Loucy (cell line): Measurements from ENCODE around the gene FGF8.

ENCODE experiments used
- H2AFZ ChIP-seq: fragments of 200-600 bp; sonication (generic); 2 replicates; pipeline ENCODE4 v1.6.0; 2016; ENCODE audit warnings: antibody characterized with exemption, mild to moderate bottlenecking, low read length, moderate library complexity
- H3F3A ChIP-seq: fragments of 200-600 bp; 2 replicates; pipeline ENCODE4 v1.6.0; 2016; ENCODE audit warnings: antibody characterized with exemption, low read depth, mild to moderate bottlenecking
- H3K27me3 ChIP-seq: fragments of 200-600 bp; sonication (generic); 2 replicates; pipeline ENCODE4 v1.6.1; 2014; ENCODE audit warnings: low read length, mild to moderate bottlenecking; ENCODE audit not compliant: insufficient read depth, poor library complexity, severe bottlenecking
- H3K36me3 ChIP-seq: fragments of 200-600 bp; sonication (generic); 2 replicates; pipeline ENCODE4 v1.6.1; 2016; ENCODE audit warnings: low read length; ENCODE audit not compliant: insufficient read depth
- H3K4me1 ChIP-seq: fragments of 200-600 bp; sonication (generic); 2 replicates; pipeline ENCODE4 v1.5.1; 2014; ENCODE audit warnings: low read length, mild to moderate bottlenecking; ENCODE audit not compliant: insufficient read depth, poor library complexity, severe bottlenecking
- H3K4me2 ChIP-seq: fragments of 200-600 bp; sonication (generic); 2 replicates; pipeline ENCODE4 v1.6.0; 2014; ENCODE audit warnings: antibody characterized with exemption, low read length, low read depth, mild to moderate bottlenecking; ENCODE audit not compliant: poor library complexity, severe bottlenecking
- H3K4me3 ChIP-seq: fragments of 200-600 bp; sonication (generic); 2 replicates; pipeline ENCODE4 v1.5.1; 2014; ENCODE audit warnings: low read length, mild to moderate bottlenecking, mixed read lengths; ENCODE audit not compliant: poor library complexity, severe bottlenecking
- H3K79me2 ChIP-seq: fragments of 200-600 bp; sonication (generic); 2 replicates; pipeline ENCODE4 v1.6.1; 2014; ENCODE audit warnings: low read length; ENCODE audit not compliant: insufficient read depth
- H3K9ac ChIP-seq: fragments of 200-600 bp; sonication (generic); 2 replicates; pipeline ENCODE4 v1.6.0; 2014; ENCODE audit warnings: mild to moderate bottlenecking, low read depth, low read length, moderate library complexity; ENCODE audit not compliant: poor library complexity, severe bottlenecking
- H3K9me2 ChIP-seq: fragments of 200-600 bp; sonication (generic); replicated peaks from 2 replicates; pipeline ENCODE4 v1.6.1; 2016; ENCODE audit warnings: low read depth, low read length, mixed read lengths
- H3K9me3 ChIP-seq: fragments of 200-600 bp; sonication (generic); 2 replicates; pipeline ENCODE4 v1.6.1; 2014; ENCODE audit warnings: mild to moderate bottlenecking, antibody characterized with exemption, low read length, low read depth; ENCODE audit not compliant: insufficient read depth
- H4K20me1 ChIP-seq: fragments of 200-600 bp; sonication (generic); 2 replicates; pipeline ENCODE4 v1.6.0; 2014; ENCODE audit warnings: antibody characterized with exemption, low read length, mild to moderate bottlenecking; ENCODE audit not compliant: insufficient read depth, poor library complexity, severe bottlenecking
- EZH2phosphoT487 ChIP-seq: fragments of 200-600 bp; IDR thresholded peaks from 2 replicates; pipeline ENCODE4 v1.6.1; 2018; ENCODE audit warnings: antibody characterized with exemption, mild to moderate bottlenecking, moderate library complexity, borderline replicate concordance
- TF ChIP-seq, protein P1 (sequence below): fragments of 200-600 bp; sonication (generic); conservative IDR thresholded peaks from 2 replicates; pipeline ENCODE4 v1.5.1; 2014; ENCODE audit warnings: mild to moderate bottlenecking, antibody characterized with exemption, low read length

The FGF8 gene

DNA sequence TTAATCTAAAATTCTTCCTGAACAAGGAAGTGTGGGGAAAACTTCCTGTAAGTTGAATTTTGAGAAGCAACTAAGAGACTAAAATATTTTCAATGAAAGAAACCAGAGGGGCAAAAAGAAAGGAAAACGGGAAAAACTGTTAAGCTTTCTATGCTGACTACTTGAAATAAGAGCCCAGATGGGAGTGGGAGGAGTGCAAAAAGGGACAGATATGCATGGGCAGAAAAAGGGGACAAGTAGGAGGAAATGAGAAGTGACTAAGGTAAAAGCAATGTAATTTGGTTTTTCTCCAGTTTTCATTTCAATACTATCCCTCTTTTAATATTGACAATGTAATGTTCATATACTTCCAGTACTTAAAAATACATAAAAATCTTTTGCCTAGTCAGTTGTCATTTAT is 31.2 kb upstream of the FGF8 start:
- H3K79me2 ChIP-seq, result peaks cover 50% of the 10 kb centered on the region

GRCh38 chr10:101803511-101803910 is 27.6 kb upstream of the FGF8 start:
- Histone ChIP-seq H2AFZ (no peak overlapping the region), H3K9ac (no peak overlapping the region), H3K36me3 (peaks cover 94% of the 10 kb centered on the region), H3K4me2 (no peak overlapping the region), H3K27me3 (no peaks in the 10 kb centered on the region), H3K9me2 (no peaks in the 10 kb centered on the region), H3K4me3 (no peak overlapping the region), H3K79me2 (peaks cover 48% of the 10 kb centered on the region; the same call in 1 of the 2 replicates), H4K20me1 (peaks cover 43% of the 10 kb centered on the region), H3K9me3 (no peaks in the 10 kb centered on the region), H3F3A (no peaks in the 10 kb centered on the region), H3K4me1 (no peaks in the 10 kb centered on the region)
- TF ChIP-seq EZH2phosphoT487, result no peak
- TF ChIP-seq, protein P1, sequence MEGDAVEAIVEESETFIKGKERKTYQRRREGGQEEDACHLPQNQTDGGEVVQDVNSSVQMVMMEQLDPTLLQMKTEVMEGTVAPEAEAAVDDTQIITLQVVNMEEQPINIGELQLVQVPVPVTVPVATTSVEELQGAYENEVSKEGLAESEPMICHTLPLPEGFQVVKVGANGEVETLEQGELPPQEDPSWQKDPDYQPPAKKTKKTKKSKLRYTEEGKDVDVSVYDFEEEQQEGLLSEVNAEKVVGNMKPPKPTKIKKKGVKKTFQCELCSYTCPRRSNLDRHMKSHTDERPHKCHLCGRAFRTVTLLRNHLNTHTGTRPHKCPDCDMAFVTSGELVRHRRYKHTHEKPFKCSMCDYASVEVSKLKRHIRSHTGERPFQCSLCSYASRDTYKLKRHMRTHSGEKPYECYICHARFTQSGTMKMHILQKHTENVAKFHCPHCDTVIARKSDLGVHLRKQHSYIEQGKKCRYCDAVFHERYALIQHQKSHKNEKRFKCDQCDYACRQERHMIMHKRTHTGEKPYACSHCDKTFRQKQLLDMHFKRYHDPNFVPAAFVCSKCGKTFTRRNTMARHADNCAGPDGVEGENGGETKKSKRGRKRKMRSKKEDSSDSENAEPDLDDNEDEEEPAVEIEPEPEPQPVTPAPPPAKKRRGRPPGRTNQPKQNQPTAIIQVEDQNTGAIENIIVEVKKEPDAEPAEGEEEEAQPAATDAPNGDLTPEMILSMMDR, result no peak

More for the DNA sequence above, 31.2 kb upstream of the FGF8 start:
- H3K4me3 ChIP-seq, result no peak overlapping the region
- no peaks in the 10 kb centered on the region for H3K9me2 ChIP-seq
- peaks cover 91% of the 10 kb centered on the region for H3K36me3 ChIP-seq
- no peak overlapping the region for H3K4me2 ChIP-seq
- H3K9ac ChIP-seq, result no peak overlapping the region
- H3K4me1 ChIP-seq, result no peaks in the 10 kb centered on the region
- H3K27me3 ChIP-seq, result no peaks in the 10 kb centered on the region
- H3F3A ChIP-seq, result no peaks in the 10 kb centered on the region
- H2AFZ ChIP-seq, result no peak overlapping the region
- H3K9me3 ChIP-seq, result no peaks in the 10 kb centered on the region
- H4K20me1 ChIP-seq, result peaks cover 47% of the 10 kb centered on the region
- TF ChIP-seq, protein P1, result no peak
- TF ChIP-seq EZH2phosphoT487, result no peak

DNA sequence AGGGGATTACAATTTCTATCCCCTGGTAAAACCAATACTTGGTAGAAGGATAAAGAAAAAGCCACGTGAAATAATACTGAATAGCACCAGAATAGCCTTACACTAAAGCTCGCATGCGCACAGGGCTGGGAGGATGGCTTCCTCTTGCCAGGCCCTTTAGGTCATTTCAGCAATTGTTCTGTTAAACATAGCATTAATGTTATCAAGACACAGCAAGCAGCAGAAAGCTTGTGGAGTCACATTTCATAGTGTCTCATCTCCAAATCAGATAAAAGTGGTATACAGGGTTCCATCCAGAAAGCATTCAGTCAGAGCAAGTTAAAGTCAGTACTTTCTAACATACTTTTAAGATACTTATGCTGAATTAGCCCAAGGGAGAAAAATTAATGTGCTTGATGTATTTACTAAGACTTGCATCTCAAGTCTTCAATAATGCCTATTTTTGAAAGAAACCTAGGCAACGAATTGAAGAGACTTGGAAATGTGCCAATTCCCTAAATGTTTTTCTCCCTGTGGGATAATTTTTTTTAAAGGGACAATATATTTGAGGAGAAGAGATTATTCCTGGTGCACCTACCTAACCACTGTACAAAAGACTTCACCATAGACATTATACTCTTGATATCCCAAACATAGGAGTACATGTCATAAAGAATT is 21.6 kb upstream of the FGF8 start:
- Histone ChIP-seq H3K79me2 (peaks cover 49% of the 10 kb centered on the region), H3K4me3 (no peak overlapping the region), H3F3A (no peaks in the 10 kb centered on the region), H3K36me3 (peaks cover 99% of the 10 kb centered on the region), H3K9me2 (no peaks in the 10 kb centered on the region), H2AFZ (no peak overlapping the region), H3K9ac (no peak overlapping the region), H4K20me1 (peaks cover 58% of the 10 kb centered on the region), H3K27me3 (no peaks in the 10 kb centered on the region), H3K4me2 (no peak overlapping the region), H3K4me1 (no peaks in the 10 kb centered on the region), H3K9me3 (no peaks in the 10 kb centered on the region)
- TF ChIP-seq, protein P1, result no peak
- TF ChIP-seq EZH2phosphoT487, result no peak
